WERI-Rb-1 (cell line): Measurements from ENCODE around the gene SPIRE1.

Experiments used
- DNase-seq: peaks from one replicate; pipeline ENCODE4 v3.0.0-alpha.2; 2020
- H3K27ac ChIP-seq: fragments of 250-450 bp; sonication (Bioruptor Pico); 2 replicates; pipeline ENCODE4 v1.5.1; 2020; ENCODE audit warnings: mild to moderate bottlenecking, moderate library complexity
- H3K27me3 ChIP-seq: fragments of 250-450 bp; sonication (Bioruptor Pico); 2 replicates; pipeline ENCODE4 v1.5.1; 2021; ENCODE audit warnings: mild to moderate bottlenecking, low read depth, moderate library complexity; ENCODE audit not compliant: insufficient read depth, severe bottlenecking
- H3K36me3 ChIP-seq: fragments of 250-450 bp; sonication (Bioruptor Pico); 2 replicates; pipeline ENCODE4 v1.5.1; 2020; ENCODE audit warnings: mild to moderate bottlenecking, moderate library complexity
- H3K4me3 ChIP-seq: 2 replicates; pipeline ENCODE4 v1.5.1; 2011; ENCODE audit warnings: low read depth, mild to moderate bottlenecking, control low read depth, low read length
- H3K9me3 ChIP-seq: fragments of 250-450 bp; sonication (Bioruptor Pico); 2 replicates; pipeline ENCODE4 v1.5.1; 2021; ENCODE audit warnings: mild to moderate bottlenecking, moderate library complexity; ENCODE audit not compliant: severe bottlenecking
- TF ChIP-seq, protein P1 (sequence below): IDR thresholded peaks from 2 replicates; pipeline ENCODE4 v1.5.1; 2011; ENCODE audit warnings: low read depth, mild to moderate bottlenecking, control low read depth, inconsistent platforms, low read length

The SPIRE1 gene

DNA sequence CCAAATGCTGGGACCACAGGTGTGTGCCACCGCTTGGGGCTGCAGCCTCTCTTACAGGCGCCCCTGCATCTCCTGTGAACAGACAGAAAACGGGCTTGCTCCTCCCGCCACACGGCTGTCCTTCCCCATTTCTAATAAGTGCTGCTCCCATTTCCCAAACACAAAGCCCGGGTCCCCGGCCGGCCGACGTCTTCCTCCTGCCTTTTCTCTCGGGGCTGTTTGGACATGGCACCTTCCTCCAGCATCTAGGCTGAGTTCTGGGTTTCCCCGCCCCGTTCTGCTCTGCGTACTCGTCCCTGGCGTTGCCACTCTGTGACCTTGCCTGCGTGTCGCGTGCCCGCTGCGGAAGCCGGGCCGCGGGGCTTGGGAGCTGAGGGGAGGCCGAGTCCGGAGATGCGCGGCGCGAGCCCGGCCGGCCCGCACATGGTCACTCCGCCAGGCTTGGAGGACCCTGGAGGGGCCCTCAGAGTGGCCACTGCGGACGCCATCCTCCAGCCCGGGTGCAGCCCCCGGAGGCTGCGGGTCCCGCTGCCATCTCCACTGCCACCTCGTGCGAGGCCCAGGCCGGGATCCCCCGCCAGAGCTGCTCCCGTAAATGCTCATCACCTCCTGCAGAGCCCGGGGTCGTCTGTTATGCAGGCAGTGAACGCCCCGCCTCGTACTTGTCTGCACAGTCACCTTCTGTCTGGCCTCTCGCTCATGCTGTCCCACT is 223.9 kb downstream of the SPIRE1 start:
- Histone ChIP-seq H3K36me3 (peaks cover 29% of the 10 kb centered on the region), H3K27ac (no peak overlapping the region), H3K4me3 (no peak overlapping the region), H3K9me3 (no peaks in the 10 kb centered on the region), H3K27me3 (no peaks in the 10 kb centered on the region)
- TF ChIP-seq, protein P1, sequence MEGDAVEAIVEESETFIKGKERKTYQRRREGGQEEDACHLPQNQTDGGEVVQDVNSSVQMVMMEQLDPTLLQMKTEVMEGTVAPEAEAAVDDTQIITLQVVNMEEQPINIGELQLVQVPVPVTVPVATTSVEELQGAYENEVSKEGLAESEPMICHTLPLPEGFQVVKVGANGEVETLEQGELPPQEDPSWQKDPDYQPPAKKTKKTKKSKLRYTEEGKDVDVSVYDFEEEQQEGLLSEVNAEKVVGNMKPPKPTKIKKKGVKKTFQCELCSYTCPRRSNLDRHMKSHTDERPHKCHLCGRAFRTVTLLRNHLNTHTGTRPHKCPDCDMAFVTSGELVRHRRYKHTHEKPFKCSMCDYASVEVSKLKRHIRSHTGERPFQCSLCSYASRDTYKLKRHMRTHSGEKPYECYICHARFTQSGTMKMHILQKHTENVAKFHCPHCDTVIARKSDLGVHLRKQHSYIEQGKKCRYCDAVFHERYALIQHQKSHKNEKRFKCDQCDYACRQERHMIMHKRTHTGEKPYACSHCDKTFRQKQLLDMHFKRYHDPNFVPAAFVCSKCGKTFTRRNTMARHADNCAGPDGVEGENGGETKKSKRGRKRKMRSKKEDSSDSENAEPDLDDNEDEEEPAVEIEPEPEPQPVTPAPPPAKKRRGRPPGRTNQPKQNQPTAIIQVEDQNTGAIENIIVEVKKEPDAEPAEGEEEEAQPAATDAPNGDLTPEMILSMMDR, result no peak
- no peak for DNase-seq

DNA sequence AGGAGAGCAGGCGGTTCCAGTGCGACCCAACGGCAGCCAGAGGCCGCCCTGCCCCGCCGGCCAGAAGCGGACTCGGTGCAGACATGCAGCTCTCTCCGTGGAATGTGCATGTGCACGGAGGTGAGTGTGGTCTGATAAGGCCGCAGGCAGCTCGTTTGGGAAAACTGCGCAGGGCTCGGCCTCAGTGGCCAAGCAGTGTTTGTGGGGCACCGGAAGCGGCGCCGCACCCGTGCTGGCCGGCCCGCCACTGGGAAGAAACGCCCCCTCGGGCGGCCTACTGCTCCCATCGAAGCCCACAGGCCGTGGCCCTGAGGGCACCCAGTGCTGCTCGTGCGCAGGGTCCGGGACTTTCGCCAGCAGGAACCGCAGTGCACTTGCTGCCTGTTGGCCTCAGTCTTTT is 225.0 kb downstream of the SPIRE1 start:
- no peak overlapping the region for H3K4me3 ChIP-seq
- TF ChIP-seq, protein P1, result no peak
- H3K36me3 ChIP-seq, result peaks cover 38% of the 10 kb centered on the region
- H3K27me3 ChIP-seq, result no peaks in the 10 kb centered on the region
- no peak for DNase-seq
- no peak overlapping the region for H3K27ac ChIP-seq
- peaks cover under 1% of the 10 kb centered on the region for H3K9me3 ChIP-seq

DNA sequence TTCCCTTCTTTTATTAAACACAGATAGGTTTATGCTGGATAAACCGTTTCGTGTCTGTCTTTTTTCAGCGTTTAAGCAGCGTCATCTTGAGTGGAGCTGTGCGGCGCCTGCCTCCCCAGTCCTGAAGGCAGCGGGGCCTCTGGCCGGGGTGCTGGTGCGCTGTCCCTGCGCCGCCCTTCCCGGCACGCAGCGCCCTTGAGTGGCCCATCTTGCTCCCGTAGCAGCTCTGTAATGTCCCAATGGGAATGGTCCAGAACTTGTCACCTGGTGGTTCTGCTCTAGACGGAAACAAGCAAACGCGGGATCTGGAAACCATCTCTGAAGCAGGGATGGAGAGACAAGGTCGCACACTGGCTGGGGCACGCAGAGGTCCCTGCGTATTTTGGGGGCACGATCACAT is 225.7 kb downstream of the SPIRE1 start:
- Histone ChIP-seq H3K36me3 (peaks cover 43% of the 10 kb centered on the region), H3K4me3 (no peak overlapping the region), H3K9me3 (peaks cover 6% of the 10 kb centered on the region), H3K27ac (no peak overlapping the region), H3K27me3 (no peaks in the 10 kb centered on the region)
- TF ChIP-seq, protein P1, result no peak
- no peak for DNase-seq

DNA sequence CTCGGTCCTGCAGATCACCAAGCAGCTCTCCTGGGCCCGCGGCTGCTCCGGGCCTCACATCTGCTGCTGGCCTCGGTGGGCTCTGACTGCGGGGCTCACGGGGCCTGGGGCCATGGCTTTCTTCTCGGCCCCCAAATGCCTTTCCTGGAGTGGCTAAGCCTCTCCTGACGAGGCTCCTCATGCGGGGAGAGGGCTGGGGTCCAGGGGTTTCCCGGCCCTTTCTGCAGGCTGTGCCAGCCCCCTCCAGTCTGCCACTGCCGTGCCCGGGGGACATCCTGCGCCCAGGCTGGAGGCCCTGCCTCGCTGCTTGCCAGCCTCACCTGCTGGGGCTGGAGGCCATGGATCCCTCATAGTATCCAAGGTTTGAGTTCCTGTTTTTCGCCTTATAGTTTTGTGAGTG is 226.3 kb downstream of the SPIRE1 start:
- TF ChIP-seq, protein P1, result no peak
- Histone ChIP-seq H3K9me3 (peaks cover 8% of the 10 kb centered on the region), H3K27me3 (no peaks in the 10 kb centered on the region), H3K36me3 (peaks cover 50% of the 10 kb centered on the region), H3K4me3 (no peak overlapping the region), H3K27ac (peak overlapping the region; percentile 44)
- DNase-seq, result no peak

DNA sequence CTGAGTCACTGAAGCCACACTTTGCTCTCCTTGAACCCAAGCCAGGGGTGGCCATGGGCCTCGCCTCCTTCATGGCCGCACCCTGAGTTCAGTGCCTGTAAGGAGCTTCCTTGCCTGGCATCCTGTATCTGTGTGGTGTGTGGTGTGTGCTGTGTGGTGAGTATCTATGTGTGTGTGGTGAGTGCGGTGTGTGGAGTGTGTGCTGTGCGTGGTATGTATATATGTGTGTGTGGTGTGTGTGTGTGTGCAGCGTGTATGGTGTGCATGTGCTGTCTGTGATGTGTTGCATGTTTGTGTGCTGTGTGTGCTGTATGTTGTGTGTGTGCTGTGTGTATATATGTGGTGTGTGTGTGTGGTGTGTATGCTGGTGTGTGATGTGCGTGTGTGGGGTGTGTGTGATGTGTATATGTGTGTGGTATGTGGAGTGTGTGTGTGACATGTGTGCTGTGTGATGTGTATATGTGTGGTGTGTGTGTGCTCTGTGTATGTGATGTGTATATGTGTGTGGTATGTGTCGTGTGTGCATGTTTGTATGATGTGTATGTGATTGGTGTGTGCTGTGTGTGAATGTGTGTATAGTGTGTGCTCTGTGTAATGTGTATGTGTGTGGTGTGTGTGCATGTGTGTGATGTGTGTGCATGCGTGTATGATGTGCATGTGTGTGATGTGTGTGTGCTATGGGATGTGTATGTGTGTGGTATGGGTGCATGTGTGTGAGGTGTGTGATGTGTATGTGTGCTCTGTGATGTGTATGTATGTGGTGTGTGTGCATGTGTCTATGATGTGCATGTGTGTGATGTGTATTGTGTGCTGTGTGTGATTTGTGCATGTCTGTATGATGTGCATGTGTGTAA is 227.5 kb downstream of the SPIRE1 start:
- Histone ChIP-seq H3K9me3 (peaks cover 8% of the 10 kb centered on the region), H3K4me3 (no peak overlapping the region), H3K36me3 (peaks cover 50% of the 10 kb centered on the region), H3K27me3 (no peaks in the 10 kb centered on the region), H3K27ac (no peak overlapping the region)
- DNase-seq, result no peak
- TF ChIP-seq, protein P1, result no peak
